ENCODE results near the gene BORCS6.

- TF ChIP-seq CTCF (conservative IDR thresholded peaks at IDR 0.05 in 1 of 2, IDR thresholded peaks at IDR 0.05 in 1 of 2; ENCODE audit: extremely low read depth in 1 of 2, insufficient read depth in 1 of 2, low read depth in 1 of 2, low read length in 2 of 2) (no peak), EZH2 (IDR thresholded peaks at IDR 0.05; ENCODE audit: borderline replicate concordance, low read length) (no peak)
Observed at GRCh38 chr17:8159032-8159400, 31.0 kb downstream of the BORCS6 start.
